Memory B cell (primary cell): Measurements from ENCODE around the gene TSPAN17.

Experiments
- ATAC-seq: fragments of 150-1000 bp; cut with Tn5 transposase; 2 replicates; pipeline ENCODE4 v1.10.0; 2021; ENCODE audit warnings: low read depth, mild to moderate bottlenecking, moderate library complexity
- DNase-seq, 2 donors: peaks; one replicate each; pipeline ENCODE4 v3.0.0; 2022; ENCODE audit warnings: low spot score in 2 of 2
- H3K27ac Mint-ChIP-seq: one replicate; pipeline ENCODE4 v1.8.0; 2022; ENCODE audit warnings: mild to moderate bottlenecking, moderate library complexity, mixed read lengths
- H3K27me3 Mint-ChIP-seq: one replicate; pipeline ENCODE4 v1.8.0; 2022; ENCODE audit warnings: mixed read lengths
- H3K36me3 Mint-ChIP-seq: one replicate; pipeline ENCODE4 v1.8.0; 2022; ENCODE audit warnings: mild to moderate bottlenecking, mixed read lengths
- H3K4me1 Mint-ChIP-seq: one replicate; pipeline ENCODE4 v1.8.0; 2022; ENCODE audit warnings: mixed read lengths
- H3K4me3 Mint-ChIP-seq: one replicate; pipeline ENCODE4 v1.8.0; 2022; ENCODE audit warnings: mild to moderate bottlenecking, moderate library complexity, mixed read lengths
- H3K9me3 Mint-ChIP-seq: one replicate; pipeline ENCODE4 v1.8.0; 2022; ENCODE audit warnings: mixed read lengths

TSPAN17 gene

DNA sequence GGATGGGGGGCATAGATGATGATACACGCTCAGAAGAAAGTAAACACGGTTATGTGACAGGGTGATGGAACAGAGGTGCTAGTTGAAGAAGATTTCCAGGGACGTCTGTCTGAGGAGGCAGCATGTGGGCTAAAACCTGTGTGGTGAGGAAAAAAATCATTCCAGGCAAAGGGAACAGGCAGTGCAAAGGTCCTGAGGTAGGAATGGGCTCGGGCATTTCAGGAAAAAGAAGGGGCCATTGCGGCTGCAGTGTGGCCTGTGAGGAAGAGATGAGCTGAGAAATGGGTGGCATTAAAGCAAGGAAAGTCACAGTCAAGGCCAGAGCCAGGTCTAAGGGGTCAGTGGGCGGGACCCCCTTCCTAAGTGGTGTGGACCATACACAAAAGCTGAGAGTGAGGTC, 18.2 kb downstream of the TSPAN17 start:
- no peaks in the 10 kb centered on the region for H3K36me3 Mint-ChIP-seq

DNA sequence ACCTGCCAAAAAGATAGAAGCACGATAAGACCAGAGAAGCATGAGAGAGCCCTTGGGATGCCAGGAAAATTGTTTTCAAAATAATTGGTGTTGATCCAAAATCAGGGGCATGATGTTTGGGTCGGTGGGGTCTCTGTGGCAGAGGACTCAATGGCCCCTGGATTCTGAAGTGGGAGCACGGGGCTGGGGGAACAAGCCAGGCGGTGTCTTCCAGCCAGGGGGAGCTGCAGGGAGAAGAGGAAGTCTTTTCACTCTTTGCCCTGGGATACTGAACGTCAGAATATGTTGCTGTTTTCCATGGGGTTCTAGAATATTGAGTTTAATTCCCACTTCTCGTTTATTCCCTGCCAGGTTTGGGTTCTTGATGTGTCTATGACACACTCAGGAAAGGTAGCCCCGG, 20.4 kb downstream of the TSPAN17 start:
- Mint-ChIP-seq H3K9me3 (no peaks in the 10 kb centered on the region), H3K27me3 (peaks cover 28% of the 10 kb centered on the region), H3K36me3 (no peaks in the 10 kb centered on the region), H3K27ac (no peak overlapping the region), H3K4me3 (no peak overlapping the region), H3K4me1 (no peaks in the 10 kb centered on the region)
- DNase-seq, result no peak
- ATAC-seq, result no peak

More for the DNA sequence above, 18.2 kb downstream of the TSPAN17 start:
- H3K4me1 Mint-ChIP-seq, result peaks cover 3% of the 10 kb centered on the region
- H3K9me3 Mint-ChIP-seq, result no peaks in the 10 kb centered on the region
- no peak overlapping the region for H3K4me3 Mint-ChIP-seq
- H3K27ac Mint-ChIP-seq, result no peak overlapping the region
- DNase-seq (no peak), ATAC-seq (no peak)
- H3K27me3 Mint-ChIP-seq, result peaks cover 19% of the 10 kb centered on the region

DNA sequence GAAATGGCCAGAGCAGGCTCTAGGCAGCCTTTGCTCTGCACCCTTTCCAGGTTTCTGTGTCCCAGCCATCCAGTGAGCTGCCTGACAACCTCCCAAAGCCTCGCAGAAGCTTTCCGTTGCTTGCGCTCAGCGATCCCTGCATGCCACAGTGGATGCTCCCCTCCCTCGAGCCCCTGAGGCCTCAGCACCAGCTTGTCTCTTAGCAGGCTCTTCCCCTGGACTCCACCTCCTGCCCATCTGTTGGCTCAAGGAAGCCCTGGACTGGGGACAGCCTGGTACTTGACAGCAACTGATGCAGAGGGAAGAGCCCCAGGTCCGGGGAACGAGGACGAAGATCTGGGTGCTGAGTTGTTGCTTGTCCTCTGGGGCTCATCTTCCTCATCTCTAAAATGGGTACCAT, 23.2 kb downstream of the TSPAN17 start:
- DNase-seq, result no peak
- no peak for ATAC-seq
- peaks cover 5% of the 10 kb centered on the region for H3K4me1 Mint-ChIP-seq
- H3K4me3 Mint-ChIP-seq, result no peak overlapping the region
- H3K36me3 Mint-ChIP-seq, result no peaks in the 10 kb centered on the region
- no peaks in the 10 kb centered on the region for H3K9me3 Mint-ChIP-seq
- H3K27me3 Mint-ChIP-seq, result peaks cover 35% of the 10 kb centered on the region
- H3K27ac Mint-ChIP-seq, result no peak overlapping the region

DNA sequence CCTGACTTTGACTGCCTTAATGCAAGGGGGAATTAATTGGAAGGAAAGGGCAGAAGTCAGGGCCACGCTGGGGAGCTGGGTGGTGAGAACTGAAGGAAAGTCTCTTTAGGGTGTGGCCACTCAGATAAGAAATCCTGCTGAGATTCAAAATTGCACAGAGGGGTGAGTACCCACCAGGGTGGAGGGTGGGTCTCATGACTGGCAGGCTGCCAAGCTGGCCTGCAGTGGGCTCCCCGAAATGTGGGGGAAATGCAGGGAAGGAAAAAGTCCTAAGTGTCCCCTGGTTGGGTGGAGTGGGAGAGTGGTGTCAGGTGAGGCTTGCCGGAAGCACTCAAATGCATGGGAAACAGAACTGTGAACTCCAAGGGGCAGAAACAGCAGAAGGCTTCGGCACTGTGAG, 24.1 kb downstream of the TSPAN17 start:
- DNase-seq (no peak), ATAC-seq (no peak)
- no peaks in the 10 kb centered on the region for H3K9me3 Mint-ChIP-seq
- H3K4me3 Mint-ChIP-seq, result no peak overlapping the region
- no peaks in the 10 kb centered on the region for H3K36me3 Mint-ChIP-seq
- peaks cover 11% of the 10 kb centered on the region for H3K4me1 Mint-ChIP-seq
- no peak overlapping the region for H3K27ac Mint-ChIP-seq
- H3K27me3 Mint-ChIP-seq, result peaks cover 36% of the 10 kb centered on the region

DNA sequence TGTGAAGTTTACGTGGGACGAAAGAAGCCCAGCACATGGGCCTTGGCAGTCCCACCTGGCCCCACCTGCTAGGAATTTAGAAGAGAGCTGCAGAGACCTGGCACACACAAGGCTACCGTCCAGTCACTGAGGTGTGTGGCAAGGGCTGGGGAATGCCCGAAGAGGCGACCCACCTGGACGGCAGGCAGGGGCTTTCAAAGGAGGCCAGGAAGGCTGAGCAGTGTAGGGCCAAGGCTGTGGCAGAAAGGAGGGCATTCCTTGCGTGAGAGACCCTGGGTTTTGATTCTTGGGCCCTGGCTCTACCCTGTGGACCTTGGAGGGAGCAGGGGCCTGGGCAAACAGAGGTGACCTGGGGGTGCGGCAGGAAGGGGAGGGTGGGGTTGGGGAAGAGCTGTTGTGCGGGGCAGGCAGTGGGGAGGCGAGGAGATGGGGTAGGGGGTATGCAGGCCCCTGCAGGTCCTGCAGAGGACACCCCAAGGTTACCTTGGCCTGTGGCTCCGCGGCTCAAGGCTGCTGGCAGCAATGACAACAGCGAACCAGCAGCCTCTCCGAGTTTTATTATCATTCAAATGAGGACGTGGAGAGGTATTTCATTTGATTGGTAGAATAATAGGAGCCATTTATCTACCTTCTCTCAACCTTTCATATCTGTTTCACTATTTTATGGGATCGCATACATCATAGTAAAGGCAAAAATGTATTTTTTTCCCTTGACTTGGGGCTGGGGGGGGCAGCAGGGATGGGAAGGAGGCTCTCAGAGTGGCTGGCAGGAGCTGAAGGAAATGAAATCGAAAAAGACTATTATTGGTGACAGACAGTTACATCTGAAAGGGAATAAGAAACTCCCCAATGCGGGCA, 24.8 kb downstream of the TSPAN17 start:
- Mint-ChIP-seq H3K27ac (no peak overlapping the region), H3K9me3 (no peaks in the 10 kb centered on the region), H3K4me1 (peaks cover 11% of the 10 kb centered on the region), H3K27me3 (peaks cover 34% of the 10 kb centered on the region), H3K4me3 (no peak overlapping the region), H3K36me3 (no peaks in the 10 kb centered on the region)
- DNase-seq, result no peak
- ATAC-seq, result no peak

DNA sequence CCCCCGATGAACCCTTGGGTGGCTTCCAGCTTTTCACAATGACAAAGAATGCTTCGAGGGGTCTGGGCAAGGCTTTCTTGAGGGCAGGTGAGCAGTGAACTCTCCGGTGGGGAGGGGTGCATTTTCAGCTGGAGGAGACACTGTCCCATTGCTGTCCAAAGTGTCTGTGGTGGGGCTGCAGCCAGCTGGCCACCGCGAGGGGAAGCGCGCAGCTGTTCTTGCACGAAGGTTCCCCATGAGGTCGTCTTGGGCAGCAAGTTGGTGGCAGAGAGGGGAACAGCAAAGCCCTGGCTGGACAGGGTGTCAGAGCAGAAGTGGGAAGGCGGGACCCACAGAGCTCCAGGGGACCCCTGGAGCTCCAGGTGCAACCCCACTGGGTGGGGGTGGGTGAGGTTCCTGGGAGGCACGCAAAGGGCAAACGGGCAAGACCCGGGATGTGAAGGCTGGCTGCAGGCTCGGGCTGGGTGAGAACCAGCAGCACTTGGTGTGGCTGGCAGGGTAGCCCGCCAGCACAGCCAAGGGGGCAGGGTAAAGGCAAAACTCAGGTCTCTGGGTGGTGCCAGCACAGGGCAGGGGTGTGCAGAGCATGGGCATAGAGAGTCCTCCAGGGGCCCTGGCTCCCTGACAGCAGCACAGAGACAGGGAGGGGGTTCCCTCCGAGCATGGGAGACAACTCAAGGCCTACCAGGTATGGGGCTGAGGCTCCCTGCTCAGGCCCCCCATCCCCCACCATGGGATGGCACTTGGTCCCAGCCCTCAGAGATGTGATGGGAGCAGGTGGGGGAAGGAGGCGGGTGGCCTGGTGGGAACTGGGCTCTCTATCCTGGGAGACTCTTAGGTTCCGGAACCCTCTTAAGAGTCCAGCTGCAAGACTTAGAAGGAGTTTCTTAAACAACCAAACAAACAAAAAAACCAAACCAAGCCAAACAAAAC, 26.6 kb downstream of the TSPAN17 start:
- Mint-ChIP-seq H3K4me3 (no peak overlapping the region), H3K4me1 (peaks cover 17% of the 10 kb centered on the region), H3K36me3 (no peaks in the 10 kb centered on the region), H3K27ac (no peak overlapping the region), H3K27me3 (peaks cover 39% of the 10 kb centered on the region), H3K9me3 (no peaks in the 10 kb centered on the region)
- no peak for DNase-seq
- no peak for ATAC-seq

DNA sequence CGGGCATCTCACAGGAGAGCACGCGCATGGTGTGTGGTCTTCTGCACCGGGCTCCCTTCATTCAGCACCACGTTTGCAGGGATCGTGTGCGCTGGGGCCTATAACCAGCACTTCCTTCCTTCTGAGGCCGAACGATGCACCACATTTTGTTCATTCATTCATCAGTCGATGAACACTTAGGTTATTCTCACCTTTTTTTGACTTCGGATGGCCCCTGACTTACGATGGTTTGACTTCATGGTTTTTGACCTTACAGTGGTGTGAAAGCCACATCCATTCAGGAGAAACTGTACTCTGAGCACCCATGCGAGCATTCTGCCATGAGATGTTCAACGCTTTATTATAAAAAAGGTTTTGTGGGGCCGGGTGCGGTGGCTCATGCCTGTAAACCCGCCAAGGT, 27.5 kb downstream of the TSPAN17 start:
- Mint-ChIP-seq H3K4me3 (no peak overlapping the region), H3K27ac (no peak overlapping the region), H3K9me3 (no peaks in the 10 kb centered on the region), H3K36me3 (no peaks in the 10 kb centered on the region), H3K27me3 (peaks cover 40% of the 10 kb centered on the region), H3K4me1 (peaks cover 17% of the 10 kb centered on the region)
- no peak for DNase-seq
- no peak for ATAC-seq

DNA sequence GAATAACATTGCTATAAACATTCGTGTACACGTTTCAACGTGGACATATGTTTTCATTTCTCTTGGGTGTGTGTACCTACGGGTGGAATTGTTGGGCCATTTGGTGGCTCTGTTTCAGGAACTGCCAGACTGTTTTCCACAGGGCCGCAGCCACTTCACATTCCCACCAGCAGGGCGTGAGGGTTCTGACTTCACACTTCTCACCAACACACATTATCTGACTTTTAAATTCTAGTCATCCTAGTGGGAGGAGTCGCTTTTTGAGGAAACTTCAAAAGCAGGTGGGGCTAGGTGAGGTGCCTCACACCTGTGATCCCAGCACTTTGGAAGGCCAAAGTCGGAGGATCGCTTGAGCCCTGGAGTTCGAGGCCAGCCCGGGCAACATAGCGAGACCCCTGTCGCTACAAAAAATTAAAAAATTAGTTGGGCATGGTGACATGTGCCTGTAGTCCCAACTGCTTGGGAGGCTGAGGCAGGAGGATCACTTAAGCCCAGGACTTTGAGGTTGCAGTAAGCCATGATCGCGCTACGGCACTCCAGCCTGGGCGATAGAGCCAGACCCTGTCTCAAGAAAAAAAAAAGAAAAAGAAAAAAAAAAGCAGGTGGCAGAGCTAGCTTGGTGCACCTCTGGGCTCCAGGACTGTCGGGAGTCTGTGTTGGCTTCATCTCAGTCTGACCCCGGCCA, 28.5 kb downstream of the TSPAN17 start:
- Mint-ChIP-seq H3K27ac (no peak overlapping the region), H3K9me3 (no peaks in the 10 kb centered on the region), H3K4me3 (no peak overlapping the region), H3K36me3 (no peaks in the 10 kb centered on the region), H3K4me1 (peaks cover 17% of the 10 kb centered on the region), H3K27me3 (peaks cover 41% of the 10 kb centered on the region)
- ATAC-seq (no peak), DNase-seq (no peak)

DNA sequence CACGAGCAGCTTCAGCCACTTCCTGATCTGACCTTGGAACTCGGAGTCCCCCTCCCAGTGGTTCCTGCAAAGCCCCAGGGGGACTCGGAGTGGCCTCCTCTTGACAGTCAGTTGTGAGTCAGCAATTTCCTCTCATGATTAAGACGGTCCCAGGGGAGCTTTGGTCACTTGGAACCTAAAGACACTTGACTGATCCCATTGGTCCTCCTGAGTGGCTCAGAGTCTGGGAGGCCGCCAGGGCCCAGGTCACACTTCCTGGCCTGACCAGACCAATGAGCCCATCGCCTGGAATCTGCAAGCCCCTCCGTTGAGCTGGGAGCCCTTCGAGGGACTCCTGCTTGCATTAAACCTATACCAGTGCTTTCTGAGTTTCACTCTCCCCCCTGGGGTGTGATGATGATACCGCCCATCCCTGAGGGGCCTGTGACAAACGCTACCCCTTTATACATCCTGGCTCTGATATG, 29.1 kb downstream of the TSPAN17 start:
- Mint-ChIP-seq H3K27me3 (peaks cover 39% of the 10 kb centered on the region), H3K9me3 (no peaks in the 10 kb centered on the region), H3K27ac (no peak overlapping the region), H3K36me3 (no peaks in the 10 kb centered on the region), H3K4me1 (peaks cover 17% of the 10 kb centered on the region), H3K4me3 (no peak overlapping the region)
- no peak for ATAC-seq
- DNase-seq, result no peak

DNA sequence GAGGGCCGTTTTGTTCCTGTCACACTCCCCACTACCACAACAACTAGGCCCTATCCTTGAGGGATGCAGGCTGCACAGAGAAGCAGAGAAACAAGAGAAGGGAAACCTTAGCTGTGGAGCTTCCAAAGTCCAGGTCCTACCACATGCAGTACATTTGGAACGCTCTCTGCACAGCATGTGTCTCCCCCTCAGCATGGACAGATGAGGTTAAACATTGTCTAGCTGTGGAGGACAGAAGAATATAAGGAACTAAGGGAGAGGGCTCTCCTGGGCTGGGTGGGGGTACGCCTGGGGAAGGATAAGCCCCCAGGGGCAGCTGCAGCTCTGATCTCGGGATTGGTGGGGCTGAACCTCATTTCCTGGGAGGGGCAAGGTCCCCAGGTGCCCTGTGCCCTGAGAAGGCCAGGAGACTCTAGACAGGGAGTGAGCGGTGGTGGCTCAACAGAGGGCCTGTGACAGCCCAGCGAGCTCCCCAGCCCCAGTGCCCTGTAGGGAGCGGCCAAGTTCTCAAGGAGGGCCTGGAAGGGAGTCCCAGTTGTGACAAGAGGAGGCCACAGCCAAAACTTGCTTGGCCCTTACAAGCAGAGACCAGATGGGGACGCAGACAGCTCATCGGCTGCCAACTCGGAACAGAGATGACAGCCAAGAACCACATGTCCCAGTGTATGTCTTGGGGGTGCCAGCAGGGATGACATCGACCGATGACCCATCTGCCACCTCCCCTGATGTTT, 30.1 kb downstream of the TSPAN17 start:
- H3K9me3 Mint-ChIP-seq, result no peaks in the 10 kb centered on the region
- no peaks in the 10 kb centered on the region for H3K36me3 Mint-ChIP-seq
- H3K4me3 Mint-ChIP-seq, result no peak overlapping the region
- DNase-seq (no peak), ATAC-seq (no peak)
- H3K27me3 Mint-ChIP-seq, result peaks cover 37% of the 10 kb centered on the region
- peaks cover 17% of the 10 kb centered on the region for H3K4me1 Mint-ChIP-seq
- H3K27ac Mint-ChIP-seq, result no peak overlapping the region

DNA sequence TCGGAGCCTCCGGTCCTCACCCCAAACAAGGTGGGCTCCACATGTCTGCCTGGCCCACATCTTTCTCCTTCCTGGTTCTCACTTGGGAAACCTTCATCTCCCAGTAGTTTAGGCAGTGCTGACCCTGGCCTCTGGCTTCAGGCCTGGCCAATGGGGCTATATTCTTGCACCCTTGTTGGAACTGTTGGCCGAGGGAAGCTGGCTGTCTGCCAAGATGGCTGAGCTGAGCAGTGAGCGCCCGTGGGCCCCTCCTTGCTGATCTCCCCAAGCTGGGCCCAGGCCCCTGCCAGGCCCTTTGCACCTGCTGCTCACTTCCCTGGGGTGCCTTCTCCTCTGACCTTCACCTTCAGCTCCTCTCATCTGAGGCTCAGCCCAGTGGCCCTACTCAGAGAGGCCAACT, 31.3 kb downstream of the TSPAN17 start:
- Mint-ChIP-seq H3K36me3 (no peaks in the 10 kb centered on the region), H3K27me3 (peaks cover 31% of the 10 kb centered on the region), H3K9me3 (no peaks in the 10 kb centered on the region), H3K27ac (no peak overlapping the region), H3K4me3 (no peak overlapping the region), H3K4me1 (peaks cover 17% of the 10 kb centered on the region)
- no peak for ATAC-seq
- DNase-seq, result no peak

DNA sequence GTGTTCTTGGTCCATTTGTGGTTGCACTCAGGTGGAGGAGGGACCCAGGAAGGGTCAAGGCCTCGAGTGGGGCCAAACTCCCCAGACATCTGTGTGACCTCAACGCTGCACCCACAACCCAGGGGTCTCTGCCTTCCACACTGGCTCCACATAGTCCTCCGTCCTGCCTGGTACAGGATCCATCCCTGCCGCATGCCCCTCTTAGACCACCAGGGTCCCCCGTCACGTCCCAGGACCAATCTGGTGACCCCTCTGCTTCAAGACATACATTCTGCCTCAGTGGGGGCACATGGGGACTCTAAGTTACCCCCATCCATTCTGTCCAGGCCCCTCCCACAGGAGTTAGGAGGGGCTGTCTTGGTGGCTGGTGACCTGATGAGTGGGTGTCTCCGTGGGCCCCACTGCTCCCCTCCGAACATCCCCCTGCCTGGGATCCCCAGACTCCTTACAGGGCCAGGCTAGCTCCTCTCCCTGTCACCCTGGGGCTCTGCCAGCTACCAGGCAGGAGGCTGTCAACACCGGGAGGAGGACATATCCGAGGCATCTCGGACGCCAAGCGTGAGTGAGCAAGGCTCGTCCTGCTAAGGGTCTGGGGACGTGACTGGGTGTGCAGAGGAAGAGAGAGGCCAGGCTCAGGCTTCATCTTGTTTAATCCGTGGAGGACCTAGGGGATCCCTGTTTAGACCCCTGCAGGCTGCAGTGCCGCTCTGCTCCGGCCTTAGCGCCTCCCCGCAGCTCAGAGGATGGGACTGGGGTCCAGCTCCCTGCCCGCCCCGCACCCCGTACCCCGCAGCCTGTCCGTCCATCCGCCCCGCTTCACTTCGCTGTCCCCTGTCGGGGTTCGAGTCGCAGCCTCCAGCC, 32.3 kb downstream of the TSPAN17 start:
- no peak for ATAC-seq

DNA sequence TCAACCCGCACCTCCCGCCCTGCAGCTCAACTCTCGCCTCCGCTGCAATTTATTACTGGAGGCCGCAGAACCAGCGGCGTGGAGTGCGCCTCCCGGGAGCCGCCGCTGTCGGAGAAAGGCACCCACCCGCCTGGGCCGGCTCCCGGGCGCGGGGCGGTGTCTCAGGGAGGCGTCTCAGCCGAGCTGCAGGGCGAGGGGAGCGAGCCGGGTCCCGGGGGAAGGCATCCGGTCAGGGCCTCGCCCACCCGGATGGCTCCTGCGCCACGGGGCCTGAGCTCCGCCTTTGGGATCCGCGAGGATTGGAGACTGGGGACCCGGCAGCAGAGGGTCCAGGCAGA, 32.9 kb downstream of the TSPAN17 start:
- DNase-seq (no peak), ATAC-seq (no peak)
- no peak overlapping the region for H3K27ac Mint-ChIP-seq
- peaks cover 2% of the 10 kb centered on the region for H3K36me3 Mint-ChIP-seq
- H3K4me1 Mint-ChIP-seq, result peaks cover 11% of the 10 kb centered on the region
- H3K27me3 Mint-ChIP-seq, result peaks cover 27% of the 10 kb centered on the region
- H3K9me3 Mint-ChIP-seq, result peaks cover 5% of the 10 kb centered on the region
- no peak overlapping the region for H3K4me3 Mint-ChIP-seq

More for the DNA sequence above, 32.3 kb downstream of the TSPAN17 start:
- H3K27ac Mint-ChIP-seq, result no peak overlapping the region
- no peaks in the 10 kb centered on the region for H3K36me3 Mint-ChIP-seq
- H3K27me3 Mint-ChIP-seq, result peaks cover 28% of the 10 kb centered on the region
- H3K9me3 Mint-ChIP-seq, result peaks cover 3% of the 10 kb centered on the region
- peaks cover 14% of the 10 kb centered on the region for H3K4me1 Mint-ChIP-seq
- H3K4me3 Mint-ChIP-seq, result no peak overlapping the region
- no peak for DNase-seq
